KG1 (cell line): ENCODE results near the gene COL6A2.
"Not testable (repeated sequence)": the region's sequence is repeated elsewhere in the genome, so short reads cannot be mapped to it uniquely, and the experiment has no call there.

Source experiments
- DNase-seq: peaks from one replicate; lab custom pipeline; 2025; lab: John Stamatoyannopoulos, UW

The COL6A2 gene

DNA sequence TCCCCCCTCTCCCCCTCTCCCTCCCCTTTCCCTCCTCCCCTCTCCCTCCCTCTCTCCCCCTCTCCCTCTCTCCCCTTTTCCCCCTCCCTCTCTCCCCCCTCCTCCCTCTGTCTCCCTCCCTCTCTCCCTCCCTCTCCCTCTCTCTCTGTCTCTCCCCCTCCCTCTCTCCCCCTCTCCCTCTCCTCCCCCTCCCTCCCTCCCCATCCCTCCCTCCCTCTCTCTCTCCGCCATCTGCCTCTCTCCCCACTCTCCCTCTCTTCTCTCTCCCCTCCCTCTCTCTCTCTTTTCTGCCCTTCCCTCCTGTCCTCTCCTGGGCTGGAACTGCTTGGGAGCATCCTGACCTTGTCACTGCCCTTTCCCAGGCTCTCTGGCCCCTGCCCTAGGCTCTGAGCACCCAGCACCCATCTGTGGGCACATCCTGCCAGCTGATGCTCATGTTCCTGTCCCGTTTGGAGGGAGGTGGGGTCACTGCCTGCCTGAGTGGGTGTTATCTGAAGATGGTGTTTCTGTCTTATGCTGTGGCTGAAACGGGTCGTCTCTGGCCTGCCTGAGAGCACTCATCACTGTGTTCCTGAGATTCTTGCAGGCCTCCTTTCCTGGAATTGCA, 46.7 kb downstream of the COL6A2 start:
- DNase-seq = no peak

GRCh38 chr21:46145159-46145839, 47.4 kb downstream of the COL6A2 start:
- DNase-seq = no peak

- DNase-seq = no peak
Measured at GRCh38 chr21:46145840-46146691, 48.2 kb downstream of the COL6A2 start.

- no peak for DNase-seq
Measured at GRCh38 chr21:46146856-46147255, 48.9 kb downstream of the COL6A2 start.

GRCh38 chr21:46147429-46147828, 49.5 kb downstream of the COL6A2 start:
- DNase-seq = not testable (repeated sequence)

DNA sequence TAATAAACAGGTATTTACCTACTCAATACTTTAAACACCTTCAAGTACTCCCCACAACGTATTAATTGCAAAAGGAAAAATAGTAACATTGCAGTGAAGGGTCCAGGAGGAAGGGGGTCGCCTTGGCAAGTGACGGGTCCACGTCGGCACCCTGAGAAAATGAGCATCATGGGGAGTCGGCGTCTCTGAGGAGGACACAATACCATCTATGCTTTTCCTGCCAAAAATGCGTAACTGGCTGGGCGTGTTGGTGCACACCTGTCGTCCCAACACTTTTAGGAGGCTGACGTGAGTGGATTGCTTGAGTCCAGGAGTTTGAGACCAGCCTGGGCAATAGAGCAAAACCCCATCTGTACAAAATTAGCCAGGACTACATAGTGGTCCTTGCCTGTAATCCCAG, 50.2 kb downstream of the COL6A2 start:
- no peak for DNase-seq

GRCh38 chr21:46149205-46149901, 51.4 kb downstream of the COL6A2 start:
- DNase-seq = no peak

DNA sequence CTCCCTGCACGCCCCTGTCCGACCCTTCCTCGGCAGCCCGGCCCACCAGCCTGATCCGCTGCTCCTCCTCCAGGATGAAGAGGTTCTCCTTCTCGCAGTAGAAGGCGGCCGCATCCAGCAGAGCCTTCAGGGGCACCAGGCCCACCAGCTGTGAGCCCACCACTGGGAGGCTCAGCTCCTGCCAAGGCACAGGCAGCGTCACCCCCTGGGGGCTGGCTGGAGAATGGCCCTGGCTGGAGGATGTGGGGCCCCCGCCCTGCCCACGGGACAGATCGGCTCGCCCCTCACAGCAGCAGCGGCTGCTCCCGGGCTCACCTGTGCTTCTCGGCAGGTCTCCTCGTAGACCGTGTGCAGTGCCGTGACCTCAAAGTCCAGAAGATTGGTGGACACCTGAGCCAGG, 52.2 kb downstream of the COL6A2 start:
- no peak for DNase-seq

- no peak for DNase-seq
Measured at GRCh38 chr21:46150491-46151121, 52.7 kb downstream of the COL6A2 start.

DNA sequence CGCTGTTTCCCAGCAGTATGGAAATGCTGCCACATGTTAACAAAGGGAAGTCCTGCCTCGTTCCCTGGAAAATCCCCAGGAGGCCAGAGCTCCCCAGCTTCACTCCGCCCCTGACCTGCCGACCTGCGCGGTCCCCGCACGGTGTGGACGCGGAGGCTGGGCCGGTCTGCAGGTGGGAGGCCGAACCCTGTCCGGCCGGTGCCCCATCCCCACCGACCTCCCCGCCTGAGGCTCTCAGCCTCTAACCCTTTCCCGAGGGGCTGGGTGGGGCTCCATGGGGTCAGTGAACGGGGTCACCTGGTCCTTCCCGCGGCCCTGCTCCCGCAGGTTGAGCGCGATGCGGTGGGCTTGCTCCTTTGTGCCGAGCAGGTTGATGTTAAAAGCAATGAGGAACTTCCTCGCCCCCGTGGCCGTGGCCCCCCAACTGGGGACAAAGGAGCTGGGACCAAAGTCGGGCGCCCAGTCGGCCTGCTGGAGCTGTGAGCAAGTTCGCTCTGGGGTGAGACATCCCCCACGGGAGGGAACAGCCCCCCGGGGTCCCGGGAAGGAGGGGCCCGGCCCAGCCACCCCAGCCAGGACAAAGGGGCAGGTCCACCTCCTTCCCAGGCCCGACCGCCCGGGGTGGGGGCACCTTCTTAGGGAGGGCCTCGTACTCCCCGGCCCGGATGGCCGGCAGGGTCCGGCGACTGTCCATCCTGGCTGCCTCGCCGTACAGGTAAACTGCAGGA, 53.5 kb downstream of the COL6A2 start:
- DNase-seq = no peak

GRCh38 chr21:46151989-46152926, 54.3 kb downstream of the COL6A2 start:
- no peak for DNase-seq

DNA sequence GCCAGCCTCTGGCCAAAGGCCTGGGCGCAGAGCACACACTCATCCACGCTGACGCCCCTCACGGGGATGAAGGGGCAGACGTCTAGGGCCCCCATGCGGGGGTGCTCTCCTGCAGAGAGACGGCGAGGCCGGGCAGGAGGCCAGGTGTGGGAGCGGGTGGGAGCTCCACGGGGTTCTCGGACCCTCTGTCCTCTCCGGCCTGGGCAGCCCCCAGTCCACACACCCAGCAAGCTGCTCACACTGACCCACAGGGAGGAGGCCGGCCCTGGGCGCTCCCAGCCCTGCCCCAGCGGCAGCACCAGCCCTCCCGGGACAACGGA, 55.0 kb downstream of the COL6A2 start:
- no peak for DNase-seq

GRCh38 chr21:46153247-46154154, 55.6 kb downstream of the COL6A2 start:
- no peak for DNase-seq

GRCh38 chr21:46154155-46154954, 56.4 kb downstream of the COL6A2 start:
- no peak for DNase-seq

GRCh38 chr21:46154955-46155513, 57.1 kb downstream of the COL6A2 start:
- no peak for DNase-seq

DNA sequence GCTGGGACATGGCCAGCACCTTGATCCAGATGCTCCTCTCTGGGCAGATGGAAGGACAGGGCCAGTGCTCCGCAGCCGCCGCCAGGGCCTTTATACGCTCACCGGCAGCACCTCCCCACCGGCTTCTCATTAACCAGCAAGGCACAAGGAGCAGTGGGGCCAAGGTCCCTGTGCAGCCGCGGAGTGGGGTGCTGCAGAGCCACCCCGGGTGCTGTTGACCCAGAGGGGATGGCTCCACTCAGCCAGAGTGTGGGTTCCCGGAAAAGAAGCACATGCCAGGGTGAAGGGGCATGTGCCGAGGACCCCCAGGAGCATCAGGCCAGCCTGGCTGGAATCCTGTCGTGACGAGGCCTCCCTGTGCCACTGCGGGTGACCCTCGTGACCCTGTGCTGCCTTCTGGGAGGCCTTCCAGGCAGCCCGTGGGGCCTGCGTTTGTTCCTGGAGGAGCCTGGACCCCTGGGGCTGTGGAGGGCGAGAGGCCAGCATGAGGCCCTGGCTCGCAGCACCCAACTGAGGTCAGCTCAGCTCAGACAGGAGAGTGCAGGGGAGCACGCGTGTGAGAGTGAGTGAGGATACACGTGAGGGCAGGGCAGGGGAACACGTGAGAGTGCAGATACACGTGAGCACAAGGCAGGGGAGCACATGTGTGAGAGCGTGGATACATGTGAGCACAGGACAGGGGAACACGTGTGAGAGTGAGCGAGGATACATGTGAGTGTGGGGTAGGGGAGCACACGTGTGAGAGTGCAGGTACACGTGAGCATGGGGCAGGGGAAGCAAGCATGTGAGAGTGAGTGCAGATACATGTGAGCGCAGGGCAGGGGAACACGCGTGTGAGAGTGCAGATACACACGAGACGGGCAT, 57.8 kb downstream of the COL6A2 start, which contains the start of gene FTCD:
Gene FTCD (minus strand): TSS at position 66 of the 864 bp plus-strand sequence. CDS start 56 bp downstream, at position 10.
- no peak for DNase-seq

- no peak for DNase-seq
Measured at GRCh38 chr21:46156378-46156645, 58.4 kb downstream of the COL6A2 start.
